ENCODE measurements around the gene SPATA17.

DNA sequence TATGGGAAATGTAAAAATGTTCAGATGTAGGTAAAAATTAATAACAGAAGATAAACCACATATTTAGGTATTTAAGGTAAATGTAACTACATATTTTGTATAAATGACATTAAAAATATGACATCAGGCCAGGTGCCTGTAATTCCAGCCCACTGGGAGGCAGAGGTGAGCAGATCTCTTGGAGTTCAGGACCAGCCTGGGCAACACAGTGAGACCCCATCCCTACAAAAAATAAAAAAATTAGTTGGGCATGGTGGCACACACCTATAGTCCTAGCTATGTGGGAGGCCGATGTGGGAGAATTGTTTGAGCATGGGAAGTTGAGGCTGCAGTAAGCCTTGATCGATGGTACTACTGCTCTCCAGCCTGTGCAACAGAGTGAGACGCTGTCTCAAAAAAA, 216.5 kb downstream of the SPATA17 start:
- no peak for TF ChIP-seq CHCHD3 (CRISPR knock-in tag; IDR thresholded peaks at IDR 0.05)
- TF ChIP-seq, protein P1, sequence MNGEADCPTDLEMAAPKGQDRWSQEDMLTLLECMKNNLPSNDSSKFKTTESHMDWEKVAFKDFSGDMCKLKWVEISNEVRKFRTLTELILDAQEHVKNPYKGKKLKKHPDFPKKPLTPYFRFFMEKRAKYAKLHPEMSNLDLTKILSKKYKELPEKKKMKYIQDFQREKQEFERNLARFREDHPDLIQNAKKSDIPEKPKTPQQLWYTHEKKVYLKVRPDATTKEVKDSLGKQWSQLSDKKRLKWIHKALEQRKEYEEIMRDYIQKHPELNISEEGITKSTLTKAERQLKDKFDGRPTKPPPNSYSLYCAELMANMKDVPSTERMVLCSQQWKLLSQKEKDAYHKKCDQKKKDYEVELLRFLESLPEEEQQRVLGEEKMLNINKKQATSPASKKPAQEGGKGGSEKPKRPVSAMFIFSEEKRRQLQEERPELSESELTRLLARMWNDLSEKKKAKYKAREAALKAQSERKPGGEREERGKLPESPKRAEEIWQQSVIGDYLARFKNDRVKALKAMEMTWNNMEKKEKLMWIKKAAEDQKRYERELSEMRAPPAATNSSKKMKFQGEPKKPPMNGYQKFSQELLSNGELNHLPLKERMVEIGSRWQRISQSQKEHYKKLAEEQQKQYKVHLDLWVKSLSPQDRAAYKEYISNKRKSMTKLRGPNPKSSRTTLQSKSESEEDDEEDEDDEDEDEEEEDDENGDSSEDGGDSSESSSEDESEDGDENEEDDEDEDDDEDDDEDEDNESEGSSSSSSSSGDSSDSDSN (CRISPR knock-in tag; IDR thresholded peaks at IDR 0.05): no peak
- TF ChIP-seq POLR2A (IDR thresholded peaks at IDR 0.05; ENCODE audit: insufficient read depth in 1 of 2, low read depth in 2 of 2, low read length in 2 of 2): no peak
- TF ChIP-seq, protein P2, sequence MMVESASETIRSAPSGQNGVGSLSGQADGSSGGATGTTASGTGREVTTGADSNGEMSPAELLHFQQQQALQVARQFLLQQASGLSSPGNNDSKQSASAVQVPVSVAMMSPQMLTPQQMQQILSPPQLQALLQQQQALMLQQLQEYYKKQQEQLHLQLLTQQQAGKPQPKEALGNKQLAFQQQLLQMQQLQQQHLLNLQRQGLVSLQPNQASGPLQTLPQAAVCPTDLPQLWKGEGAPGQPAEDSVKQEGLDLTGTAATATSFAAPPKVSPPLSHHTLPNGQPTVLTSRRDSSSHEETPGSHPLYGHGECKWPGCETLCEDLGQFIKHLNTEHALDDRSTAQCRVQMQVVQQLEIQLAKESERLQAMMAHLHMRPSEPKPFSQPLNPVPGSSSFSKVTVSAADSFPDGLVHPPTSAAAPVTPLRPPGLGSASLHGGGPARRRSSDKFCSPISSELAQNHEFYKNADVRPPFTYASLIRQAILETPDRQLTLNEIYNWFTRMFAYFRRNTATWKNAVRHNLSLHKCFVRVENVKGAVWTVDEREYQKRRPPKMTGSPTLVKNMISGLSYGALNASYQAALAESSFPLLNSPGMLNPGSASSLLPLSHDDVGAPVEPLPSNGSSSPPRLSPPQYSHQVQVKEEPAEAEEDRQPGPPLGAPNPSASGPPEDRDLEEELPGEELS (CRISPR knock-in tag; IDR thresholded peaks at IDR 0.05): no peak
- no peak for TF ChIP-seq EP300 (IDR thresholded peaks at IDR 0.05; ENCODE audit: low read depth in 2 of 2, low read length in 2 of 2)
- no peak for TF ChIP-seq EP300 (CRISPR knock-in tag; IDR thresholded peaks at IDR 0.05; ENCODE audit: borderline replicate concordance)
- no peak for TF ChIP-seq JUN (CRISPR knock-in tag; IDR thresholded peaks at IDR 0.05)
- TF ChIP-seq SP1 (IDR thresholded peaks at IDR 0.05): no peak
- TF ChIP-seq SP1 (CRISPR knock-in tag; IDR thresholded peaks at IDR 0.05): no peak

Data from HepG2 (cell line).